Heart right ventricle (tissue), 16 donors: Measurements from ENCODE around the gene RIOX2. TPM values are rescaled to one million over a fixed set of nuclear protein-coding genes. Genes with fewer than 3 reads are reported as not detected.

ENCODE experiments used
- ATAC-seq, 8 donors: fragments of 200-7000 bp; cut with Tn5 transposase; one replicate each; pipeline ENCODE4 v1.9.1; 2020; ENCODE audit warnings: mild to moderate bottlenecking in 8 of 8, moderate library complexity in 8 of 8, moderate number of reproducible peaks in 1 of 8
- DNase-seq, 2 donors: peaks; one replicate each; pipeline ENCODE4 v3.0.0-alpha.2; 2020
- H3K27ac ChIP-seq, 10 donors: fragments of 200-600 bp; sonication (generic) in 2 of 10; one replicate each; pipeline versions ENCODE4 v1.5.0 to v1.8.0; 2020 to 2022; ENCODE audit warnings: mild to moderate bottlenecking in 3 of 10
- H3K27me3 ChIP-seq, 7 donors: fragments of 200-600 bp; one replicate each; pipeline ENCODE4 v1.8.0; 2021 to 2022; ENCODE audit warnings: mild to moderate bottlenecking in 2 of 7
- H3K36me3 ChIP-seq, 9 donors: fragments of 200-600 bp; sonication (generic) in 1 of 9; one replicate each; pipeline versions ENCODE4 v1.5.0 to v1.8.0; 2020 to 2022; ENCODE audit warnings: mild to moderate bottlenecking in 2 of 9
- H3K4me1 ChIP-seq, 9 donors: fragments of 200-600 bp; sonication (generic) in 1 of 9; one replicate each; pipeline versions ENCODE4 v1.5.0 to v1.8.0; 2020 to 2022; ENCODE audit warnings: mild to moderate bottlenecking in 4 of 9
- H3K4me3 ChIP-seq, 10 donors: fragments of 200-600 bp; sonication (generic) in 2 of 10; one replicate each; pipeline versions ENCODE4 v1.5.0 to v1.8.0; 2020 to 2022; ENCODE audit warnings: mild to moderate bottlenecking in 7 of 10, moderate library complexity in 2 of 10
- H3K9me3 ChIP-seq, 11 donors: fragments of 200-600 bp in 10 of 11; sonication (generic) in 2 of 11; one replicate each; pipeline versions ENCODE4 v1.5.0 to v1.8.0; 2013 to 2022; ENCODE audit warnings: mild to moderate bottlenecking in 2 of 11, control low read depth in 1 of 11, moderate library complexity in 1 of 11
- WGBS, 2 donors: extraction: QIAGEN DNeasy Blood & Tissue Kit; methylation state at CpG; one replicate each; pipeline ENCODE4 v1.1.7; 2013; ENCODE audit warnings: inconsistent platforms in 1 of 2; 5-methylcytosine and 5-hydroxymethylcytosine counted together
- intact Hi-C, 10 donors: fragments of 100-400 bp; cut with DNase I; formaldehyde crosslinking; loops; one replicate each; pipeline versions ENCODE4 v1.11.1 to v1.14.2; 2022
- long read RNA-seq, 3 donors: library from polyadenylated mRNA; unstranded; transcript quantifications; one replicate each; pipeline ENCODE4 v2.0.0, GENCODE V29; 2020 to 2021
- polyA plus RNA-seq, 2 donors: library from polyadenylated mRNA; stranded (reverse); fragments of 200-250 nt; gene quantifications; one replicate each; pipeline ENCODE4 v1.2.3, GENCODE V29; 2013
- total RNA-seq, 10 donors: library from RNA; stranded (reverse); fragmentation: NEBNext Ultra II Directional in 3 of 10; extraction: Animal tissue kit (Norgen Biotek cat#: 25700) in 3 of 10; gene quantifications; one replicate each; pipeline versions ENCODE4 v1.2.1 to v1.2.4, GENCODE V29; 2021 to 2023
- TF ChIP-seq, protein P1 (sequence below), 9 donors: fragments of 200-600 bp; sonication (generic) in 2 of 9; IDR thresholded peaks; one replicate each; pipeline versions ENCODE4 v1.5.0 to v1.8.0; 2021 to 2022; ENCODE audit warnings: antibody characterized with exemption in 9 of 9, mild to moderate bottlenecking in 5 of 9, moderate library complexity in 1 of 9
- donor health status: Arrhythmogenic right ventricular cardiomyopathy.
- donor health status: ischemic (EF 13 %, LVEDD 7.1; RV severe dilation, severe dysfunction).
- donor health status: healthy with polysubstance abuse.
- donor health status: DM: no; HTN: yes; CAD: no.
- donor health status: DM: no; HTN: no; CAD: no.
- donor health status: ischemic (EF 25% LVEDD 6.9; RV normal size, moderate dysfunction).
- donor health status: ischemic (EF 25% LVEDD 5.7; RV mildly dilated, moderate dysfunction).
- donor health status: healthy.
- donor health status: DM: yes; HTN: yes; CAD: no.
- donor health status: Ischemic cardiomyopathy.
- donor health status: ischemic (EF 35%, LVEDD 5.7; RV mildly dilated, moderate dysfunction).
- donor health status: nonischemic (EF 11% LVEDD 7.7; RV severe dilation, severe dysfunction).
- donor health status: DM: yes; HTN: yes; CAD: no.
- donor health status: PGD.
- donor health status: ischemic (EF 29% LVEDD 5.4; RV normal size, mild dysfunction).
- donor health status: nonischemic (EF 23%, LVEDD 6.1; RV moderate dilation, normal function).

Gene RIOX2
- total RNA-seq: 10 to 100 TPM in 9 of 10 donors, 1 to 10 TPM in 1; 9.1 to 15.8 (median 12.8) TPM
- polyA plus RNA-seq: 10 to 100 TPM in 1 of 2 donors, 1 to 10 TPM in 1; 8.4 to 10.0 TPM
- long read RNA-seq, donor 1, transcript RIOX2-203 (10 exons, 2,341 nt): major isoform, 6 of 17 reads
- long read RNA-seq, donor 1, partial matches to known transcripts: 1 of 17 reads
- long read RNA-seq, donor 1, other reads (novel, unspliced or antisense): 9 of 17 reads
- long read RNA-seq, donor 2, transcript RIOX2-203 (10 exons, 2,341 nt): major isoform, 12 of 19 reads
- long read RNA-seq, donor 2, partial matches to known transcripts: 2 of 19 reads
- long read RNA-seq, donor 2, other reads (novel, unspliced or antisense): 5 of 19 reads
- long read RNA-seq, donor 3, full-length matches to known transcripts: 41 of 72 reads
- long read RNA-seq, donor 3, partial matches to known transcripts: 15 of 72 reads
- long read RNA-seq, donor 3, other reads (novel, unspliced or antisense): 16 of 72 reads

DNA sequence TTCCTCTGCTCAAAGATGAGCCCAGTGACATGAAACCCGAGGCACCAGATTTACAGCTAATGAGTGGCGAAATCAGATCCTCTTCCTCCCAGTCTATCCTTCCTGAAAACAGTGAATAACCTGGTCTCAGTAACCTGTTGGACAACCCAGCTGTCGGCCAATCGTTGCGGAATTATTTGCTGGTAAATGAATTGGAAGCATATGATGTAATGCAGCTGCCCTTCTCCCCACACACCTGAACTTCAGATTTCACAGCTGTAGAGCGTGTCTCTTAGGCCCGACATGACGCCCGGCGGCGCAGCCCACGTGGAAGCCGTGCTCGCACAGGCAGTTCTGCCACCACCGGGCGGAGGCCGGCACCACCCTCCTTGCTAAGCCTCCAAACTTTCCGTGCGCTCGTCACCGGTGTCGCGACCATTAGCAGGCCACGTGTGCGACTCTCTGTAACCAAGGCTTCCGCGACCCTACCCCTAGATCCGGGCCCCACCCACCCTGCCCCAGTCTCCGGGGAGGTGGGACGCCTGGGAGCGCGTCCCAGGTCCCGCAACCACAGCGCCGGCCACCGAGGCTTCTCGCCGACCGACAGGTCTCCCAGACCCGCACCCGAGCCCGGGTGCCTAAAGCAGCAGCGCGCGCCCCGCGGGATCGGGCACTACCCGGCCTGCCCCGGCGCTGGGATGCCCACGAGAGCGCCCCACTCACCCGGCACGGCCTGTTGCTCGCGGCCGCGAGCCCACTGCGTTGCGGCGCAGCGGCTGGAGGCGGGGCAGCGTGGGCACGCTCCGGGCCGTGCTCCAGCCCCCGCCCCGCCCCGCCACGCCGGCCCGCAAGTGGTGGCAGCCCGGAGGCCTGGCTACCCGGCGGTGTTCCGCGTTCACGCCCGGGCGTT lies at the start of gene RIOX2:
Gene RIOX2 (minus strand): TSS at position 753 of the 889 bp plus-strand sequence. CDS start 4,838 bp downstream, outside the sequence.
- TF ChIP-seq, protein P1, sequence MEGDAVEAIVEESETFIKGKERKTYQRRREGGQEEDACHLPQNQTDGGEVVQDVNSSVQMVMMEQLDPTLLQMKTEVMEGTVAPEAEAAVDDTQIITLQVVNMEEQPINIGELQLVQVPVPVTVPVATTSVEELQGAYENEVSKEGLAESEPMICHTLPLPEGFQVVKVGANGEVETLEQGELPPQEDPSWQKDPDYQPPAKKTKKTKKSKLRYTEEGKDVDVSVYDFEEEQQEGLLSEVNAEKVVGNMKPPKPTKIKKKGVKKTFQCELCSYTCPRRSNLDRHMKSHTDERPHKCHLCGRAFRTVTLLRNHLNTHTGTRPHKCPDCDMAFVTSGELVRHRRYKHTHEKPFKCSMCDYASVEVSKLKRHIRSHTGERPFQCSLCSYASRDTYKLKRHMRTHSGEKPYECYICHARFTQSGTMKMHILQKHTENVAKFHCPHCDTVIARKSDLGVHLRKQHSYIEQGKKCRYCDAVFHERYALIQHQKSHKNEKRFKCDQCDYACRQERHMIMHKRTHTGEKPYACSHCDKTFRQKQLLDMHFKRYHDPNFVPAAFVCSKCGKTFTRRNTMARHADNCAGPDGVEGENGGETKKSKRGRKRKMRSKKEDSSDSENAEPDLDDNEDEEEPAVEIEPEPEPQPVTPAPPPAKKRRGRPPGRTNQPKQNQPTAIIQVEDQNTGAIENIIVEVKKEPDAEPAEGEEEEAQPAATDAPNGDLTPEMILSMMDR (IDR thresholded peaks at IDR 0.05): peak in 4 of 9 donors; percentile 25 to 36 (median 32)
- WGBS, 2 donors: 2 to 3% methylated on average over 81 to 82 of the region's 82 CpGs
- Histone ChIP-seq H3K9me3 (no peaks in the 10 kb centered on the region), H3K36me3 (peaks cover 0 to 5% (median 0%) of the 10 kb centered on the region in 9 donors), H3K4me3 (peak within 1 kb of the TSS; percentile 63 to 83 (median 76)), H3K4me1 (peaks cover 0 to 33% (median 12%) of the 10 kb centered on the region in 9 donors), H3K27ac (peak within 1 kb of the TSS in 9 of 10 donors; percentile 73 to 88 (median 81)), H3K27me3 (no peaks in the 10 kb centered on the region)
- ATAC-seq: peak; percentile 91 to 99 (median 95)
- intact Hi-C loops: loop anchor here in 3 of 10 donors (5.0 to 10.0 kb wide), 4 partner anchors 53 to 155 kb away; partner anchors contain the start of gene CRYBG3 (in 2 of the 3)
- peak; percentile 57 to 81 for DNase-seq

DNA sequence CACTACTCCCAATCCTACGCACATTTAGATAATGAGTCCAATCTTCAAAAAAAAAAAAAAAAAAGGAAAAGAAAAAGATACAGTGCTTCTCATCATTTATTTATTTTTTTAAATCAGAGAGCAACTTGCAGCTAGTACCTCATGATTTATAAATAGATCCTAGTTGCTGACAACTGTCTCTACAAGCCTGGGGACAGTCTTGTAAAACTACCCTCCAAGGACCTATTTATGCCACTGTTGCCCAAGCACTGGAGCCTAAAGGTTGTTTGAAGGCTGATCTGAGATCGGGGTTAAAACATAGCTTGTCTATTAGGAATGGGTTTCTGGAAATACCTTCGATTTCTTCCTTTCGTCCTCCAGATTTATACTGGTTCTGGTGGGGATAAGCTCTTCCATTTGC lies 48.2 kb upstream of the RIOX2 start:
- no peaks in the 10 kb centered on the region for H3K36me3 ChIP-seq
- DNase-seq (no peak), ATAC-seq (no peak)
- intact Hi-C loops: loop anchor here in 6 of 10 donors (5.0 to 10.0 kb wide), 4 partner anchors 43 to 228 kb away; partner anchors contain the start of gene RIOX2 (in 1 of the 6)
- 91 to 92% methylated on average over 4 of the region's 4 CpGs for WGBS, 2 donors
- no peak overlapping the region for H3K27ac ChIP-seq
- H3K4me1 ChIP-seq: peaks cover 0 to 3% (median 0%) of the 10 kb centered on the region in 9 donors
- TF ChIP-seq, protein P1 (IDR thresholded peaks at IDR 0.05): no peak
- H3K9me3 ChIP-seq: no peaks in the 10 kb centered on the region
- H3K27me3 ChIP-seq: peaks cover 0 to 5% (median 0%) of the 10 kb centered on the region in 7 donors
- H3K4me3 ChIP-seq: no peak overlapping the region

DNA sequence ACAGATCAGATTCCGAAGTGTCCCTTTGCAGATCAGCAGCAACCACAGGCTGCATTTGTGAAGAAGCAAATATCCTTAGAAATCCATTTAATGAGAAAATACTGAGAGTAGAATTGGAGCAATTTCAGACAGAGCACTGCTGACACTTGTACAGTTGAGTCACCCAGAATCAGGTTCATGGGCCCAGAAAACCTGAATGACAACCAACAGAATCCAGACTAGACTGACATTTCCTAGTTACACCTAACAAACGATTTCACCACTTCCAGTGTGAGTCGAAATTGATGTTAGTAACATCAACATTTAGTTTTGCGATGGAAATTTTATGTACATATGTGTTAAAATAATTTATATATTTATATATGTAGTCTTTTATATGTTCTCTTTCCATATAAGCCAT lies 46.1 kb upstream of the RIOX2 start:
- no peak overlapping the region for H3K4me3 ChIP-seq
- 90 to 92% methylated on average over 4 of the region's 4 CpGs for WGBS, 2 donors
- DNase-seq (no peak), ATAC-seq (no peak)
- peaks cover 0 to 15% (median 4%) of the 10 kb centered on the region in 9 donors for H3K4me1 ChIP-seq
- no peak overlapping the region for H3K27ac ChIP-seq
- no peaks in the 10 kb centered on the region for H3K9me3 ChIP-seq
- H3K27me3 ChIP-seq: no peaks in the 10 kb centered on the region
- no peaks in the 10 kb centered on the region for H3K36me3 ChIP-seq
- intact Hi-C loops: loop anchor here in 1 of 10 donors (10.0 kb wide), 1 partner anchor 84 kb away; no protein-coding TSS in a partner anchor
- TF ChIP-seq, protein P1 (IDR thresholded peaks at IDR 0.05): no peak

DNA sequence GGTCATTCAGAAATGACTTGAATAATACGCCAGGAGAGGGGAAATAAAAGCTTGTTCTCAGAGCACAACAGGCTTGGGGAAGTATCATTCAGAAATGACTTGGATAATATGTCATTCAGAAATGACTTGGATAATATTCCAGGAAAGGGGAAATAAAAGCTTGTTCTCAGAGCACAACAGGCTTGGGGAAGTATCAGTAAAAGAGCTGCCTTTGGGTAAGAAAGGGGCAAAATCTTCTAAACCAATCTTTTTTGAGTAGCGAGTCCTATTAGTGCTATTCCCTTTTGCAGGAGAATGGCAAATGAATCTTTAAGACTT lies 42.0 kb upstream of the RIOX2 start:
- Histone ChIP-seq H3K4me3 (no peak overlapping the region), H3K27me3 (no peaks in the 10 kb centered on the region), H3K36me3 (no peaks in the 10 kb centered on the region), H3K4me1 (peaks cover 0 to 22% (median 4%) of the 10 kb centered on the region in 9 donors), H3K9me3 (peaks cover 0 to 5% (median 0%) of the 10 kb centered on the region in 11 donors), H3K27ac (peak overlapping the region in 1 of 10 donors; percentile 4)
- ATAC-seq: no peak
- 85 to 89% methylated on average over 2 of the region's 2 CpGs for WGBS, 2 donors
- DNase-seq: no peak
- TF ChIP-seq, protein P1 (IDR thresholded peaks at IDR 0.05): no peak
- intact Hi-C loops: loop anchor here in 1 of 10 donors (10.0 kb wide), 1 partner anchor 79 kb away; no protein-coding TSS in a partner anchor
